Panc1 (cell line): Measurements from ENCODE around the gene SPATA1. TPM values are rescaled to one million over a fixed set of nuclear protein-coding genes. Genes with fewer than 3 reads are reported as not detected.
A peak's percentile ranks its signal among the peaks of the same experiment; 100 is the strongest.

Source experiments
- ATAC-seq: fragments of 200-7000 bp; cut with Tn5 transposase; 2 replicates; pipeline ENCODE4 v1.9.1; 2020; ENCODE audit warnings: mild to moderate bottlenecking, moderate library complexity
- BruUV-seq: library from RNA; stranded (reverse); fragments of 400-500 nt; replicated peaks from 2 replicates; lab custom pipeline; 2021; lab: Mats Ljungman, UMichigan
- CTCF ChIA-PET: fragments of 300-600 bp; sonication (Branson Sonifier 250); formaldehyde crosslinking; loops from one replicate; lab custom pipeline; 2022; ENCODE audit warnings: antibody characterized with exemption; lab: Charles Lee
- POLR2A ChIA-PET: fragments of 300-600 bp; sonication (Branson Sonifier 250); formaldehyde crosslinking; loops from one replicate; lab custom pipeline; 2022; ENCODE audit warnings: antibody characterized with exemption; lab: Charles Lee
- DNase-seq: peaks from one replicate; pipeline ENCODE4 v3.0.0-alpha.2; 2010; ENCODE audit warnings: low read depth, low spot score
- H3K27ac ChIP-seq: 2 replicates; pipeline ENCODE4 v1.5.1; 2011; ENCODE audit warnings: mild to moderate bottlenecking, low read length, inconsistent platforms
- H3K27me3 ChIP-seq: fragments of 200-500 bp; sonication (Bioruptor generic); 2 replicates; pipeline ENCODE4 v1.6.0; 2014; ENCODE audit warnings: low read length, inconsistent platforms; ENCODE audit not compliant: control insufficient read depth, insufficient read depth
- H3K36me3 ChIP-seq: fragments of 200-500 bp; sonication (Bioruptor generic); 2 replicates; pipeline ENCODE4 v1.5.1; 2014; ENCODE audit warnings: inconsistent platforms, mild to moderate bottlenecking, low read length, moderate library complexity; ENCODE audit not compliant: control insufficient read depth, insufficient read depth
- H3K4me1 ChIP-seq: 2 replicates; pipeline ENCODE4 v1.5.1; 2011; ENCODE audit warnings: inconsistent platforms, mild to moderate bottlenecking, low read length, moderate library complexity; ENCODE audit not compliant: control insufficient read depth, insufficient read depth
- H3K4me3 ChIP-seq, 2 experiments: 2 replicates each; pipeline ENCODE4 v1.5.1; 2011 to 2012; ENCODE audit warnings: low read depth in 2 of 2, low read length in 2 of 2, mild to moderate bottlenecking in 2 of 2, inconsistent platforms in 1 of 2, moderate library complexity in 1 of 2
- H3K9me3 ChIP-seq: fragments of 200-500 bp; sonication (Bioruptor generic); 2 replicates; pipeline ENCODE4 v1.5.1; 2014; ENCODE audit warnings: low read depth, mild to moderate bottlenecking, inconsistent platforms, low read length, moderate library complexity; ENCODE audit not compliant: control insufficient read depth, insufficient read depth
- CTCF ChIP-seq: fragments of 450-650 bp; IDR thresholded peaks from 2 replicates; pipeline ENCODE4 v1.5.1; 2017; ENCODE audit warnings: mild to moderate bottlenecking
- POLR2AphosphoS5 ChIP-seq: IDR thresholded peaks from 2 replicates; pipeline ENCODE4 v1.6.1; 2012; ENCODE audit warnings: mild to moderate bottlenecking, low read depth, low read length, moderate library complexity
- REST ChIP-seq, 2 experiments: IDR thresholded peaks; 2 replicates each; pipeline ENCODE4 v1.6.1; 2011 to 2012; ENCODE audit warnings: low read depth in 2 of 2, control low read depth in 1 of 2, low read length in 1 of 2, mild to moderate bottlenecking in 1 of 2, moderate library complexity in 1 of 2; ENCODE audit not compliant: insufficient read depth in 1 of 2
- SIN3A ChIP-seq: IDR thresholded peaks from 2 replicates; pipeline ENCODE4 v1.6.1; 2012; ENCODE audit warnings: low read depth, mild to moderate bottlenecking, low read length, moderate library complexity, borderline replicate concordance; ENCODE audit not compliant: insufficient read depth
- TCF7L2 ChIP-seq: IDR thresholded peaks from 2 replicates; pipeline ENCODE4 v1.6.1; 2011; ENCODE audit warnings: mild to moderate bottlenecking, low read depth, low read length, inconsistent platforms
- in situ Hi-C: cut with HindIII; loops from 2 replicates; pipeline ENCODE4 v1.10.0; 2016; ENCODE audit warnings: low sequenced_read_pairs, low pct_unique_long_range_greater_than_20kb
- intact Hi-C: fragments of 100-400 bp; cut with micrococcal nuclease; formaldehyde crosslinking; loops from one replicate; pipeline ENCODE4 v1.10.0; 2022; ENCODE audit not compliant: unreplicated experiment
- total RNA-seq: library from RNA; stranded (reverse); gene quantifications from one replicate; pipeline ENCODE4 v1.2.1, GENCODE V29; 2021; ENCODE audit not compliant: unreplicated experiment

SPATA1 gene
- total RNA-seq, 1 experiment from 2014 or later = 5.0 TPM

GRCh38 chr1:84603223-84603622, 97.0 kb downstream of the SPATA1 start:
- DNase-seq = no peak
- Histone ChIP-seq H3K9me3 (no peaks in the 10 kb centered on the region), H3K4me1 (peaks cover 57% of the 10 kb centered on the region), H3K4me3 (peak overlapping the region; percentile 39 to 63; a peak in 3 of 4 replicates), H3K27me3 (no peaks in the 10 kb centered on the region), H3K27ac (peak overlapping the region; percentile 82), H3K36me3 (no peaks in the 10 kb centered on the region)
- peak; percentile 20 for ATAC-seq
- ChIA-PET POLR2A (interaction anchor here (0.6 to 2.1 kb wide), 5 partner anchors 29 to 123 kb away, joined by 3 to 11 read pairs (median 6); partner anchors contain the start of genes CTBS, GNG5 and SPATA1), CTCF (interaction anchor here (0.6 to 3.4 kb wide), 10 partner anchors 17 to 170 kb away, joined by 3 to 16 read pairs (median 4); partner anchors contain the start of genes CTBS, GNG5 and SPATA1)
- intact Hi-C loops (loop anchor here (5.0 to 10.0 kb wide), 4 partner anchors 101 to 698 kb away; no protein-coding TSS in a partner anchor), in situ Hi-C loops (loop anchor here (5.0 to 25.0 kb wide), 2 partner anchors 36 to 691 kb away; no protein-coding TSS in a partner anchor)
- TF ChIP-seq TCF7L2 (no peak), CTCF (no peak), SIN3A (no peak), REST (IDR thresholded peaks at IDR 0.05; ENCODE audit: insufficient read depth in 1 of 2, low read depth in 2 of 2, low read length in 1 of 2) (no peak), POLR2AphosphoS5 (no peak)
- no TSS peak for BruUV-seq

GRCh38 chr1:84603941-84604830, 98.0 kb downstream of the SPATA1 start:
- in situ Hi-C loops = loop anchor here (5.0 to 25.0 kb wide), 2 partner anchors 37 to 692 kb away; no protein-coding TSS in a partner anchor
- ChIA-PET CTCF (interaction anchor here (0.5 to 3.4 kb wide), 20 partner anchors 13 to 355 kb away, joined by 3 to 16 read pairs (median 4); partner anchors contain the start of genes CTBS, GNG5 and SPATA1), POLR2A (interaction anchor here (0.6 to 2.1 kb wide), 5 partner anchors 30 to 124 kb away, joined by 4 to 11 read pairs (median 6); partner anchors contain the start of genes CTBS, GNG5 and SPATA1)
- TF ChIP-seq POLR2AphosphoS5 (peak; percentile 62; the same call in 1 of the 2 replicates), SIN3A (peak; percentile 59; the same call in 1 of the 2 replicates), REST (IDR thresholded peaks at IDR 0.05; ENCODE audit: insufficient read depth in 1 of 2, low read depth in 2 of 2, low read length in 1 of 2) (peak; percentile 4 to 49; a peak in 2 of 4 replicates), TCF7L2 (peak; percentile 84), CTCF (peak; percentile 100)
- intact Hi-C loops = loop anchor here (1.0 to 10.0 kb wide), 6 partner anchors 16 to 699 kb away; no protein-coding TSS in a partner anchor
- BruUV-seq = no TSS peak
- no peaks in the 10 kb centered on the region for H3K9me3 ChIP-seq
- peak overlapping the region; percentile 39 to 63 for H3K4me3 ChIP-seq
- peak overlapping the region; percentile 82 for H3K27ac ChIP-seq
- peaks cover 48% of the 10 kb centered on the region for H3K4me1 ChIP-seq
- peak; percentile 97 for DNase-seq
- peak; percentile 88 for ATAC-seq
- H3K27me3 ChIP-seq = no peaks in the 10 kb centered on the region
- no peaks in the 10 kb centered on the region for H3K36me3 ChIP-seq
